Activated CD4-positive, CD25-positive, alpha-beta regulatory T cell treated with anti-CD3 and anti-CD28 coated beads, Interleukin-2, amount 50 U/mL, for 24 hours (primary cell): ENCODE results near the gene AP3D1.
"Not testable (repeated sequence)": the region's sequence is repeated elsewhere in the genome, so short reads cannot be mapped to it uniquely, and the experiment has no call there.

Experiments used
- ATAC-seq, 2 donors: fragments of 150-1000 bp; cut with Tn5 transposase; one replicate each; pipeline ENCODE4 v1.10.0; 2021; ENCODE audit warnings: mild to moderate bottlenecking in 1 of 2, moderate library complexity in 1 of 2

AP3D1 gene

DNA sequence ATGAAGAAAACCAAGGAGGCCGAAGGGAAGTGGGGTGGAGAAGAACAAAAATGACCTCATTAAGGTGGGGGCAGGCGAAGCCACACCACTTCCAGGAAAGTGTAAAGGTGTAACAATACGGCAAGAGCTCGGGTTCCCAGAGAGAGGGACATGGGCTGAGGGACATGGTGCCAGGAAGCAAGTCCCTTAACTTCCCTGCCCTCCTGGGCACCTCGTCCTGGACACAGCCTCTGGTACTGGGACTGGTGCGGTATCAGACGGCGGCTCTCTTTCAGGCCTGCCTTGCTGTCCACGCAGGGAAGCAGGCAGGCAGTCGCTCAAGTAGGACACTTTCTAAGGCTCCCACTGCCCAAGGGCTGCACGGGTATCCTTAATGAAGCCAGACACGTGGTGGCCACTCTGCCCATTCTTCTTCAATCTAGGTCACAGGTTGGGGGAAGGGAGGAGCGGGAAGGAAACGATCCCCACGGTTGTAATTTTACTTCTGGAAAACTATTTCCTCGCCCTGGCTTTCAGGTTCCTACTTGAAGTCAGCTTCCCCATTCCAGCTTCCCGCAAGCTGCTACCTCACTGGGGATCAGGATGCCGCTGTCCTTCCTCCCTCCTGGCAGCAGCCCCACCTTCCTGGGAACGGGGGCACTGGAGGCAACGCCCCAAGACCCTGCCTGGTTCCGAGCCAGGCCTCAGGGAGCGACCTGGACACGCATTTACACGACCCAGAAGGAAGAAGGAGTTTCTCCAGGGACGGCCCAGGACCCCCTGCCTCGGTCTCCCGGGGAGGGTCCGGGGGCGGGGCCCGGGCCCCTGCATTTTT lies 1.2 kb downstream of the AP3D1 start:
- no peak for ATAC-seq

- no peak for ATAC-seq
These were observed 2.8 kb downstream of the AP3D1 start for GRCh38 chr19:2148482-2149135.

GRCh38 chr19:2145831-2146241 lies 5.5 kb downstream of the AP3D1 start:
- no peak for ATAC-seq

- ATAC-seq = no peak
These were observed 7.2 kb downstream of the AP3D1 start for GRCh38 chr19:2144190-2144589.

- no peak for ATAC-seq
These were observed 9.1 kb downstream of the AP3D1 start for GRCh38 chr19:2142173-2142829.

- ATAC-seq = no peak
These were observed 11.2 kb downstream of the AP3D1 start for GRCh38 chr19:2140138-2140569.

DNA sequence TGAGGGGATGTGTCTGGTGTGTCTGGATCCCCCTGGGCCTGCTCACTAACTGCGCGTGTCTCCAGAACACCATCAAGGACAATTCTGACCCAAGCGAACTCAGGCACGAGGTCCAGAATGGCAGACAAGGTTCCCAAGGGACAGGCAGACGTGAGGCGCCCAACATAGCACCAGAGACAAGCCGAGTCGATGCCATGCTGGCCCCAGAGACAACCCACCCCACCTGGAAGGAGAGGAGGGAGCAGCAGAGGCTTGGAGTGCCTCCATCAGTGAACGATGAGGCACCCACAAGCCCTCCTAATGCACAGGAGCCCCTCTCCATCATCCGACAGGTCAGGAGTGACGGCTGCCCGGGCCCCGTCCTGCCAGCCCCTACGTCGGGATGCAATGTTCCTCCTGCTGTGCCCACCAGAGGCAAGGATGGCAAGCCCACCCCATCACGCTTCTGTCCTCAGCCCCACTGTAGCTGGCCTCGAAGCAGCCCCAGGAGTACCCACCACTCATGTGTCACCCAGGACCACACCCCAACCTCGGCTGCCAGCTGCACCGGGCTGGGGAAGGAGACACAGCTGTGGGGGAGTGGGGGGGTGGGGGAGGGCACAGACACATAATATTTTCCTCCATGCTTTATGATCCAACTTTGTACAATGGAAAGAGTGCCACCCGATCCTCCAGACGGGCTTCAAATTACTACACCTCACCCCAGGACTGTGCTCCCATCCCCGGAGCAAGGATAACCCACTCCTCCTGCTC lies 11.8 kb downstream of the AP3D1 start:
- no peak for ATAC-seq

DNA sequence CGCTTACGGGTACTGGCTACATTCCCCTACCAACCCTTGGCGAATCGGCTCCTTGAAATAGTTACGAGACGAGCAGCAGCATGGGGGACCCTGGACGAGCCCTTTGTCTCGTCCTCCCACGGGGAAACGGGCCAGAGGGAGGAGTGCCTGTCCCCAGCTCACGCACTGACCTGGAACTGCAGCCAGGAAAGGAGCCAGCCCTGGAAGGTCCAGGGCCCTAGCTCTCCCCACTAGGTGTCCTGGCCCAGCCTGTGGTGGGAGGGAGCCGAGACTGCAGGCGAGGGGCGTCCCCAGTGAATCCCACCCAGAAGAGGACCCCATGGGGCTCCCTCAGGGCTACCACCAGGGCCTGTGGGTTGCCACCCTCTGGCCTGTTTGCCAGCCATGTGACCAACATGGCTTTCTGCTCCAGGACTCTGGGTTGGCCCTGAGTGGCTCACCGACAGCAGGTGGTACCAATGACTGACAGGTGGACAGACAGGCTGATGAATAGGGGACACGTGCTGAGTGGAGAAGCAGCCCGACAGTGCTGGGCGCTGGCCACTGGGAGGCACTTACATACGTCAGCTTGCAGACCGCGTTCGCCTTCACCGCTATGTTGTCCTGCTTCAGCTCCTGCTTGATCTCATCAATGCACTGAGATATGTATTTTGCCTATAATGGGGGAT lies 13.2 kb downstream of the AP3D1 start:
- ATAC-seq = no peak

DNA sequence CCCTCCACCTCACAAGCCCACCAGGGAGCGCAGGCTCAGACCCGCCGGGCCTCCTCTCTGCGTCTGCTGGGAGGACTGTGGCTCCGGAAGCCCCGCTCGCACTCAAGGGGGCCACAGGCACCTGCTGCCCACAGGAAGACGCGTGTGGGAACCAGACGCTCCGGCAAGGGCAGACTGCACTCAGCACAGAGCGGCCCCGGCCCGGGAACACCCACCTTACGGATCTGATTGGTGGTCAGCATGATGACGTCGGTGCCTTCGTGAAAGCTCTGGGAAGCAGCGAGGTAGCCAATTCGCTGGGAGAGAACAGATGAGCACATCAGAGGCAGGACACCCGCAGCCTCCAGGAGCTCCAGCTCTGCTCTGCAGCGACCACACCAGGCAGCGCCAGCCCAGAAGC lies 14.6 kb downstream of the AP3D1 start:
- no peak for ATAC-seq

GRCh38 chr19:2135474-2136402 lies 15.6 kb downstream of the AP3D1 start:
- no peak for ATAC-seq

DNA sequence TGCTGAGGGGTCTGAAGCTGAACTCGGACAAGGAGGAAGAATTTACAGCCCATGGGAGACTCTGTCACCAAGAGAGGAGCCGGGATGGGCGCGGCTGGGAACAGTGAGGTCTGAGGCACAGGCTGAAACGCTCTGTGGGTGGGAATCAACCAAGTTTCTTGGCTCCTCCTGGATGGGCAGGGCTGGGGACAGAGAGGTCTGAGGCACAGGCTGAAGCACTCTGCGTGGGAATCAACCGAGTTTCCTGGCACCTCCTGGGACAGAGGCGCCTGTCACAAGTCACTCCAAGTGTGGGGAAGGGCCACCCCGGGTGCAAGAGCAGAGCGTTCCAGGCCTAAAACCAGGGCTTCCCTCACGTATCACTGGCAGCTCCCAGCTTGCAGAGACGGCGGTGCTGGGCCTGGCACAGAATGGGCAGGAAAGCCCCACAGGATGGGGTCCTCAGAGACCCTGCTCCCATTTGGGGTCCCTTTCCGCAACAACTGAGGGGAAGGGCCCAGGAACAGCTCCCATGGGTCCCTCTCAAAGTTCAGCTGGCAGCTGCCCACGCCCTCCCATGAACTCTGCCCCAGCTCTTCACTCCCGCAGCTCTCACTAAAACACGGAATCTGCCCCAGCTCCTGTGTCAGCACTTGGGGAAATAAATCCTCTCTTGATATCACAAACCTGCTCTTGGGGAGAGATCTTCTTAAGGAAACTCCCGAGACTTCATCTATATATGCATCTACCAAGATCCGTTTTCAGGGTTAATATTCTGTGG lies 18.5 kb downstream of the AP3D1 start:
- no peak for ATAC-seq

GRCh38 chr19:2132191-2132590 lies 19.2 kb downstream of the AP3D1 start:
- ATAC-seq = no peak

DNA sequence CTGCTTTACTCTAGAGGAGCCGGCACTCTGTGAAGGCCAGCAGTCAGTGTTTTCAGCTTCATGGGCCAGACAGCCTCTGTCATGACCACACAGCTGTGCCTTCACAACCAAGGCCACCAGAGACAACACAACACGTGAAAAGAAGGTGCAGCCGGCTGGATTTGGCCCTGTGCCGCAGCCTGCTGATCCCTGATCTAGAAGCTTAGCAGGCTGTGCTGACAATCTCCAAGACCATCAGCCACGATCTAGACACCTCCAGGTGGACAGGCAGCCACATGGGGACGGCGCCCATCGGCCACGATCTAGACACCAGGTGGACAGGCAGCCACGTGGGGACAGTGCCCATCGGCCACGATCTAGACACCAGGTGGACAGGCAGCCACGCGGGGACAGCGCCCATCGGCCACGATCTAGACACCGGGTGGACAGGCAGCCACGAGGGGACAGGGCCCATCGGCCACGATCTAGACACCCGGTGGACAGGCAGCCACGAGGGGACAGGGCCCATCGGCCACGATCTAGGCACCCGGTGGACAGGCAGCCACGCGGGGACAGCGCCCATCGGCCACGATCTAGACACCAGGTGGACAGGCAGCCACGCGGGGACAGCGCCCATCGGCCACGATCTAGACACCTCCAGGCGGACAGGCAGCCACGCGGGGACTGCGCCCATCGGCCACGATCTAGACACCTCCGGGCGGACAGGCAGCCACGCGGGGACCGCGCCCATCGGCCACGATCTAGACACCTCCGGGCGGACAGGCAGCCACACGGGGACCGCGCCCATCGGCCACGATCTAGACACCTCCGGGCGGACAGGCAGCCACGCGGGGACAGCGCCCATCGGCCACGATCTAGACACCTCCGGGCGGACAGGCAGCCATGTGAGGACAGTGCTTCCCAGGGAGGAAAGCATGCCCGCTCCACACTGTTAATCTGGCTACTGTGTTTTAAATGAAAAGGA lies 20.1 kb downstream of the AP3D1 start:
- ATAC-seq = not testable (repeated sequence)

- no peak for ATAC-seq
These were observed 21.2 kb downstream of the AP3D1 start for GRCh38 chr19:2129892-2130770.

DNA sequence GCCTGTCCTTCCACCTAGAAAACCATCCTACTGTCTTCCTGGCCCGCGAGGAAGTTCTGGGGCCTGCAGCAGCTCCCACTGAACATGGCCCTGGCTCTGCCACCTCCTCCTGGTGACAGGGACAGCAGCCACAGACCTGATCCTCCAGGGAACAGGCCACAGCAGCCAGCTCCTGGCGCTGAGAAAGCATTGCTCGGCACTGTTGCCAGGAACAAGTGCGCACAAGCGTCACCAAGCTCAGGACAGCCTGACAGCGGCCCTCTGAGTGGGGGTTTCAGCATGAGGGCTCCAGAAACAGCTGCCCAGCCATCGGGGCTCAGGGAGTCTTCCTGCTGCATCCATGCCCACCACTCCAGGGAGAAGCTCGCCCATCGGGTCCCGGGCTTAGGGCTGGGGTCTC lies 21.9 kb downstream of the AP3D1 start:
- no peak for ATAC-seq

DNA sequence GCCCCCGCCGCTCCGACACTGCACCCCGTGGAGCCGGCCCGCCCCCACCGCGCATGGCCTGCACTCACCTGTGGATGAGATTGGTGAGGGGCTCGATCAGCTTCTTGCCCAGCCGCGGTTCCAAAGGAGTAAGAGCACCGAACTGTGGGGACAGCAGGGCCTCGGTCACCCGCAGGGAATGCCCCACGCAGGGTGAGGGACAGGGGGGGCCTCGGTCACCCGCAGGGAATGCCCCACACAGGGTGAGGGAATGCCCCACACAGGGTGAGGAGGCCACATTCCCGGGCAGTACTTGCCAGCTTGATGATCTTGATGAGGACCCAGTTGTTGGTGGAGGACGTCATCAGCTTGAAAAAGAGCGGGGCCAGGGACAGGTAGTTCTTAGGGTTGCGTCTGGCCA lies 22.3 kb downstream of the AP3D1 start:
- ATAC-seq = no peak

- not testable (repeated sequence) for ATAC-seq
These were observed 23.1 kb downstream of the AP3D1 start for GRCh38 chr19:2128252-2128651.

DNA sequence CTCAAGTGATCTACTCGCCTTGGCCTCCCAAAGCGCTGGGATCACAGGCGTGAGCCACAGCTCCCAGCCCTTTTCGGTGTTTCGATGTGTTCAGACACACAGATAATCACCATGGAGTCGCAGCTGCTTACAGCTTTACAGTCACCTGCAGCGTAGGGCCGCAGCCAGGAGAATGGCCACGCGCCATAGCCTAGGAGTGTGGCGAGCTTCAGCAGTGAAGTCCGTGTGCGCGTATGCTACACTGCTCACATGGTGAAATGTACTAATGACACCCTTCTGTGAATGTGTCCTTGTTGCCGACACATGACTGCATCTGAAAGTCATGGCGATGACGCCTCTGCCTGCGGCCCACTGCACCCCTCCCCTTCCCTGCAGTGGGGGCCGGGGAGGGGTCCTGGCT lies 23.6 kb downstream of the AP3D1 start:
- no peak for ATAC-seq
